Astrocyte (in vitro differentiated cells and primary cell): ENCODE data around the gene C1QTNF12. TPM values are rescaled to one million over a fixed set of nuclear protein-coding genes. Genes with fewer than 3 reads are reported as not detected.

Experiments used
- DNase-seq: peaks from one replicate; pipeline ENCODE4 v3.0.0-alpha.2; 2010; ENCODE audit warnings: low read depth
- FAIRE-seq: peaks from 2 replicates; lab custom pipeline; 2011; peaks lifted over from hg19 to GRCh38; lab: Jason Lieb, UNC
- H2AFZ ChIP-seq: 2 replicates; pipeline ENCODE4 v1.6.0; 2012; ENCODE audit warnings: low read depth, low read length, inconsistent platforms
- H3K27ac ChIP-seq: 2 replicates; pipeline ENCODE4 v1.5.1; 2011; ENCODE audit warnings: low read depth, low read length, inconsistent platforms
- H3K27me3 ChIP-seq: 2 replicates; pipeline ENCODE4 v1.6.0; 2011; ENCODE audit warnings: low read length, inconsistent platforms; ENCODE audit not compliant: insufficient read depth
- H3K36me3 ChIP-seq: 2 replicates; pipeline ENCODE4 v1.5.1; 2011; ENCODE audit warnings: low read length, inconsistent platforms; ENCODE audit not compliant: insufficient read depth
- H3K4me1 ChIP-seq: 2 replicates; pipeline ENCODE4 v1.5.1; 2011; ENCODE audit warnings: low read length, inconsistent platforms; ENCODE audit not compliant: insufficient read depth
- H3K4me2 ChIP-seq: 2 replicates; pipeline ENCODE4 v1.6.0; 2012; ENCODE audit warnings: low read length, inconsistent platforms
- H3K4me3 ChIP-seq: 2 replicates; pipeline ENCODE4 v1.5.1; 2011; ENCODE audit warnings: low read depth, mild to moderate bottlenecking, low read length, inconsistent platforms; ENCODE audit not compliant: insufficient read depth
- H3K79me2 ChIP-seq: 2 replicates; pipeline ENCODE4 v1.6.0; 2012; ENCODE audit warnings: mild to moderate bottlenecking, low read length, inconsistent platforms; ENCODE audit not compliant: insufficient read depth
- H3K9ac ChIP-seq: 2 replicates; pipeline ENCODE4 v1.6.0; 2012; ENCODE audit warnings: mild to moderate bottlenecking, low read length, inconsistent platforms
- H3K9me3 ChIP-seq: 2 replicates; pipeline ENCODE4 v1.5.1; 2012; ENCODE audit warnings: low read depth, mild to moderate bottlenecking, low read length, inconsistent platforms; ENCODE audit not compliant: insufficient read depth
- H4K20me1 ChIP-seq: 2 replicates; pipeline ENCODE4 v1.6.0; 2012; ENCODE audit warnings: low read length, inconsistent platforms; ENCODE audit not compliant: insufficient read depth
- H3K27ac Mint-ChIP-seq: one replicate; pipeline ENCODE4 v1.8.0; 2021; ENCODE audit warnings: mild to moderate bottlenecking, mixed read lengths; ENCODE audit not compliant: unreplicated experiment
- H3K27me3 Mint-ChIP-seq: one replicate; pipeline ENCODE4 v1.8.0; 2021; ENCODE audit warnings: low read depth, mixed read lengths; ENCODE audit not compliant: unreplicated experiment
- H3K36me3 Mint-ChIP-seq: one replicate; pipeline ENCODE4 v1.8.0; 2021; ENCODE audit warnings: low read depth, mixed read lengths; ENCODE audit not compliant: unreplicated experiment
- H3K4me1 Mint-ChIP-seq: one replicate; pipeline ENCODE4 v1.8.0; 2021; ENCODE audit warnings: low read depth, mixed read lengths; ENCODE audit not compliant: unreplicated experiment
- H3K4me3 Mint-ChIP-seq: one replicate; pipeline ENCODE4 v1.8.0; 2021; ENCODE audit warnings: mild to moderate bottlenecking, moderate library complexity, mixed read lengths; ENCODE audit not compliant: unreplicated experiment
- H3K9me3 Mint-ChIP-seq: one replicate; pipeline ENCODE4 v1.8.0; 2021; ENCODE audit warnings: mild to moderate bottlenecking, mixed read lengths; ENCODE audit not compliant: unreplicated experiment
- CTCF ChIP-seq: IDR thresholded peaks from 2 replicates; pipeline ENCODE4 v1.5.1; 2011; ENCODE audit warnings: low read depth, mild to moderate bottlenecking, inconsistent platforms, low read length, moderate library complexity; ENCODE audit not compliant: insufficient read depth
- EZH2 ChIP-seq: IDR thresholded peaks from 2 replicates; pipeline ENCODE4 v1.6.1; 2012; ENCODE audit warnings: mild to moderate bottlenecking, low read length, inconsistent platforms; ENCODE audit not compliant: insufficient read depth
- total RNA-seq: library from RNA; stranded (reverse); gene quantifications from 2 replicates; pipeline ENCODE4 v1.2.1, GENCODE V29; 2021

C1QTNF12 gene
- total RNA-seq, 1 donor from 2014 or later: 3.9 TPM

GRCh38 chr1:1239614-1240347 is 6.7 kb downstream of the C1QTNF12 start:
- no peaks in the 10 kb centered on the region for H3K9me3 ChIP-seq
- Mint-ChIP-seq H3K9me3 (no peaks in the 10 kb centered on the region), H3K4me1 (no peaks in the 10 kb centered on the region), H3K27ac (no peak overlapping the region), H3K27me3 (no peaks in the 10 kb centered on the region), H3K36me3 (no peaks in the 10 kb centered on the region), H3K4me3 (no peak overlapping the region)
- peaks cover 2% of the 10 kb centered on the region for H3K79me2 ChIP-seq
- no peaks in the 10 kb centered on the region for H3K36me3 ChIP-seq
- no peak overlapping the region for H3K4me2 ChIP-seq
- H3K27me3 ChIP-seq: no peaks in the 10 kb centered on the region
- H3K27ac ChIP-seq: no peak overlapping the region
- H4K20me1 ChIP-seq: peaks cover 5% of the 10 kb centered on the region
- FAIRE-seq (no peak), DNase-seq (no peak)
- H3K4me1 ChIP-seq: no peaks in the 10 kb centered on the region
- no peak overlapping the region for H3K4me3 ChIP-seq
- H2AFZ ChIP-seq: no peak overlapping the region
- TF ChIP-seq EZH2 (no peak), CTCF (no peak)
- H3K9ac ChIP-seq: no peak overlapping the region

- Histone ChIP-seq H3K27ac (no peak overlapping the region), H3K4me1 (no peaks in the 10 kb centered on the region), H3K36me3 (no peaks in the 10 kb centered on the region), H3K9me3 (no peaks in the 10 kb centered on the region), H3K4me2 (no peak overlapping the region), H2AFZ (no peak overlapping the region), H4K20me1 (peaks cover 11% of the 10 kb centered on the region), H3K9ac (no peak overlapping the region), H3K79me2 (peaks cover 7% of the 10 kb centered on the region), H3K4me3 (no peak overlapping the region), H3K27me3 (no peaks in the 10 kb centered on the region)
- Mint-ChIP-seq H3K4me3 (no peak overlapping the region), H3K27me3 (no peaks in the 10 kb centered on the region), H3K36me3 (no peaks in the 10 kb centered on the region), H3K4me1 (no peaks in the 10 kb centered on the region), H3K9me3 (no peaks in the 10 kb centered on the region), H3K27ac (no peak overlapping the region)
- FAIRE-seq (no peak), DNase-seq (no peak)
- TF ChIP-seq EZH2 (no peak), CTCF (no peak)
Observed at GRCh38 chr1:1239227-1239613, 7.3 kb downstream of the C1QTNF12 start.

GRCh38 chr1:1238702-1239178 is 7.8 kb downstream of the C1QTNF12 start:
- no peak overlapping the region for H3K4me3 ChIP-seq
- Mint-ChIP-seq H3K4me3 (no peak overlapping the region), H3K9me3 (peaks cover 2% of the 10 kb centered on the region), H3K27ac (no peak overlapping the region), H3K27me3 (no peaks in the 10 kb centered on the region), H3K36me3 (no peaks in the 10 kb centered on the region), H3K4me1 (peaks cover 3% of the 10 kb centered on the region)
- no peaks in the 10 kb centered on the region for H3K27me3 ChIP-seq
- DNase-seq: no peak
- no peak for TF ChIP-seq EZH2
- no peak for TF ChIP-seq CTCF
- H3K9me3 ChIP-seq: no peaks in the 10 kb centered on the region
- no peak overlapping the region for H3K4me2 ChIP-seq
- no peak overlapping the region for H3K9ac ChIP-seq
- H3K4me1 ChIP-seq: no peaks in the 10 kb centered on the region
- H2AFZ ChIP-seq: no peak overlapping the region
- peaks cover 15% of the 10 kb centered on the region for H4K20me1 ChIP-seq
- H3K36me3 ChIP-seq: no peaks in the 10 kb centered on the region
- FAIRE-seq: no peak
- peaks cover 12% of the 10 kb centered on the region for H3K79me2 ChIP-seq
- H3K27ac ChIP-seq: no peak overlapping the region
